SK-N-SH (cell line): Measurements from ENCODE around the gene STX1A.

Experiments used
- EP300 ChIP-seq, 2 experiments: IDR thresholded peaks; 2 replicates each; pipeline versions ENCODE4 v1.4.0 to v1.6.1; 2012; ENCODE audit warnings: borderline replicate concordance in 1 of 2, low read depth in 1 of 2, low read length in 1 of 2
- EZH2phosphoT487 ChIP-seq: fragments of 200-600 bp; sonication (generic); IDR thresholded peaks from 2 replicates; pipeline ENCODE4 v1.6.1; 2017; ENCODE audit warnings: low read depth, mixed run types, mild to moderate bottlenecking, antibody characterized with exemption, moderate library complexity, borderline replicate concordance
- FOXJ3 ChIP-seq: sonication (generic); formaldehyde crosslinking; IDR thresholded peaks from 2 replicates; pipeline ENCODE4 v1.5.1; 2020; ENCODE audit warnings: mild to moderate bottlenecking, missing genetic modification reagents
- GATA2 ChIP-seq: sonication (generic); formaldehyde crosslinking; IDR thresholded peaks from 2 replicates; pipeline ENCODE4 v1.5.0; 2020; ENCODE audit warnings: mild to moderate bottlenecking, missing genetic modification reagents
- JUND ChIP-seq: IDR thresholded peaks from 2 replicates; pipeline ENCODE4 v1.4.0; 2012
- NFIC ChIP-seq: IDR thresholded peaks from 2 replicates; pipeline ENCODE4 v1.4.0; 2012; ENCODE audit warnings: borderline replicate concordance
- POLR2AphosphoS5 ChIP-seq: IDR thresholded peaks from 2 replicates; pipeline ENCODE4 v1.6.1; 2012; ENCODE audit warnings: low read depth, low read length
- RAD21 ChIP-seq: IDR thresholded peaks from 2 replicates; pipeline ENCODE4 v1.6.1; 2012; ENCODE audit warnings: mild to moderate bottlenecking, low read length
- RFX5 ChIP-seq: IDR thresholded peaks from 2 replicates; pipeline ENCODE4 v1.6.1; 2012; ENCODE audit warnings: mild to moderate bottlenecking, improper control_type of control experiment, low read length
- TF ChIP-seq, protein P1 (sequence below): IDR thresholded peaks from 2 replicates; pipeline ENCODE4 v1.4.0; 2012; ENCODE audit warnings: low read depth
- TF ChIP-seq, protein P2 (sequence below): fragments of 200-600 bp; sonication (generic); IDR thresholded peaks from 2 replicates; pipeline ENCODE4 v1.6.1; 2017; ENCODE audit warnings: antibody characterized with exemption, mild to moderate bottlenecking, moderate library complexity
- TF ChIP-seq, protein P3 (sequence below): IDR thresholded peaks from 2 replicates; pipeline ENCODE4 v1.4.0; 2012; ENCODE audit warnings: low read depth, borderline replicate concordance
- TF ChIP-seq, protein P4 (sequence below): IDR thresholded peaks from 2 replicates; pipeline ENCODE4 v1.6.1; 2012; ENCODE audit warnings: mild to moderate bottlenecking, low read depth, low read length, moderate library complexity

DNA sequence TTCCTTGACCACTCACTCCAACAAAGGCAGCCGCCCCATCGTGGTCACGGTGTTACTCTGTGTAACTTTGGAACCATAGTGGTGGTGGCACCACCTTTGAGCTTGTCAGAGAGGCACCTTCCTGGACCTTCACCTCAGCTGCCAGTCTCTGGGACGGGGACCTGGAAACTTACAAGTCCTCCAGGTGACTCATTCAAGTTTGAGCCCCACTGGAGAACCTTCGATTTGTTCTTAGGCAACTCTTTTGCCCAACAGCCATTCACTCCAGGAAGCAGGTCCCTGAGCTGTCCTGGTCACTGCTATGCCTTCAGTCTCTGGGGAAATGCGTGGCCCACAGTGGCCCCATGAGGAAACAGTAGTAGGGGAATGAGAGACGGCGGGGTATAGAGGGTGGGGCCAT lies 17.2 kb downstream of the STX1A start:
- TF ChIP-seq, protein P1, sequence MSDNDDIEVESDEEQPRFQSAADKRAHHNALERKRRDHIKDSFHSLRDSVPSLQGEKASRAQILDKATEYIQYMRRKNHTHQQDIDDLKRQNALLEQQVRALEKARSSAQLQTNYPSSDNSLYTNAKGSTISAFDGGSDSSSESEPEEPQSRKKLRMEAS = no peak
- TF ChIP-seq GATA2 (CRISPR knock-in tag) = no peak
- TF ChIP-seq, protein P2, sequence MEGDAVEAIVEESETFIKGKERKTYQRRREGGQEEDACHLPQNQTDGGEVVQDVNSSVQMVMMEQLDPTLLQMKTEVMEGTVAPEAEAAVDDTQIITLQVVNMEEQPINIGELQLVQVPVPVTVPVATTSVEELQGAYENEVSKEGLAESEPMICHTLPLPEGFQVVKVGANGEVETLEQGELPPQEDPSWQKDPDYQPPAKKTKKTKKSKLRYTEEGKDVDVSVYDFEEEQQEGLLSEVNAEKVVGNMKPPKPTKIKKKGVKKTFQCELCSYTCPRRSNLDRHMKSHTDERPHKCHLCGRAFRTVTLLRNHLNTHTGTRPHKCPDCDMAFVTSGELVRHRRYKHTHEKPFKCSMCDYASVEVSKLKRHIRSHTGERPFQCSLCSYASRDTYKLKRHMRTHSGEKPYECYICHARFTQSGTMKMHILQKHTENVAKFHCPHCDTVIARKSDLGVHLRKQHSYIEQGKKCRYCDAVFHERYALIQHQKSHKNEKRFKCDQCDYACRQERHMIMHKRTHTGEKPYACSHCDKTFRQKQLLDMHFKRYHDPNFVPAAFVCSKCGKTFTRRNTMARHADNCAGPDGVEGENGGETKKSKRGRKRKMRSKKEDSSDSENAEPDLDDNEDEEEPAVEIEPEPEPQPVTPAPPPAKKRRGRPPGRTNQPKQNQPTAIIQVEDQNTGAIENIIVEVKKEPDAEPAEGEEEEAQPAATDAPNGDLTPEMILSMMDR = no peak
- TF ChIP-seq RAD21 = no peak
- TF ChIP-seq, protein P3, sequence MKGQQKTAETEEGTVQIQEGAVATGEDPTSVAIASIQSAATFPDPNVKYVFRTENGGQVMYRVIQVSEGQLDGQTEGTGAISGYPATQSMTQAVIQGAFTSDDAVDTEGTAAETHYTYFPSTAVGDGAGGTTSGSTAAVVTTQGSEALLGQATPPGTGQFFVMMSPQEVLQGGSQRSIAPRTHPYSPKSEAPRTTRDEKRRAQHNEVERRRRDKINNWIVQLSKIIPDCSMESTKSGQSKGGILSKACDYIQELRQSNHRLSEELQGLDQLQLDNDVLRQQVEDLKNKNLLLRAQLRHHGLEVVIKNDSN = no peak
- no peak for TF ChIP-seq POLR2AphosphoS5
- no peak for TF ChIP-seq FOXJ3 (CRISPR knock-in tag)
- TF ChIP-seq EP300 (IDR thresholded peaks at IDR 0.05; ENCODE audit: borderline replicate concordance in 1 of 2, low read depth in 1 of 2, low read length in 1 of 2) = no peak
- TF ChIP-seq, protein P4, sequence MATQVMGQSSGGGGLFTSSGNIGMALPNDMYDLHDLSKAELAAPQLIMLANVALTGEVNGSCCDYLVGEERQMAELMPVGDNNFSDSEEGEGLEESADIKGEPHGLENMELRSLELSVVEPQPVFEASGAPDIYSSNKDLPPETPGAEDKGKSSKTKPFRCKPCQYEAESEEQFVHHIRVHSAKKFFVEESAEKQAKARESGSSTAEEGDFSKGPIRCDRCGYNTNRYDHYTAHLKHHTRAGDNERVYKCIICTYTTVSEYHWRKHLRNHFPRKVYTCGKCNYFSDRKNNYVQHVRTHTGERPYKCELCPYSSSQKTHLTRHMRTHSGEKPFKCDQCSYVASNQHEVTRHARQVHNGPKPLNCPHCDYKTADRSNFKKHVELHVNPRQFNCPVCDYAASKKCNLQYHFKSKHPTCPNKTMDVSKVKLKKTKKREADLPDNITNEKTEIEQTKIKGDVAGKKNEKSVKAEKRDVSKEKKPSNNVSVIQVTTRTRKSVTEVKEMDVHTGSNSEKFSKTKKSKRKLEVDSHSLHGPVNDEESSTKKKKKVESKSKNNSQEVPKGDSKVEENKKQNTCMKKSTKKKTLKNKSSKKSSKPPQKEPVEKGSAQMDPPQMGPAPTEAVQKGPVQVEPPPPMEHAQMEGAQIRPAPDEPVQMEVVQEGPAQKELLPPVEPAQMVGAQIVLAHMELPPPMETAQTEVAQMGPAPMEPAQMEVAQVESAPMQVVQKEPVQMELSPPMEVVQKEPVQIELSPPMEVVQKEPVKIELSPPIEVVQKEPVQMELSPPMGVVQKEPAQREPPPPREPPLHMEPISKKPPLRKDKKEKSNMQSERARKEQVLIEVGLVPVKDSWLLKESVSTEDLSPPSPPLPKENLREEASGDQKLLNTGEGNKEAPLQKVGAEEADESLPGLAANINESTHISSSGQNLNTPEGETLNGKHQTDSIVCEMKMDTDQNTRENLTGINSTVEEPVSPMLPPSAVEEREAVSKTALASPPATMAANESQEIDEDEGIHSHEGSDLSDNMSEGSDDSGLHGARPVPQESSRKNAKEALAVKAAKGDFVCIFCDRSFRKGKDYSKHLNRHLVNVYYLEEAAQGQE = no peak
- TF ChIP-seq JUND = no peak
- TF ChIP-seq NFIC = no peak
- no peak for TF ChIP-seq EZH2phosphoT487
- no peak for TF ChIP-seq RFX5
